Measurements from ENCODE around the gene ABI2. TPM values are rescaled to one million over a fixed set of nuclear protein-coding genes. Genes with fewer than 3 reads are reported as not detected.

Gene ABI2
- total and polyA plus RNA-seq, 2 donors from 2014 or later: 26.7 to 66.6 TPM

GRCh38 chr2:203280428-203281064 lies 47.6 kb upstream of the ABI2 start:
- Histone ChIP-seq H3K36me3 (ENCODE audit: control insufficient read depth in 2 of 3, insufficient read depth in 3 of 3, low read length in 3 of 3) (peaks cover 4 to 22% (median 11%) of the 10 kb centered on the region in 3 donors), H3K27ac (ENCODE audit: low read depth in 2 of 2, low read length in 2 of 2) (no peak overlapping the region), H3K27me3 (ENCODE audit: control insufficient read depth, insufficient read depth, low read length) (no peaks in the 10 kb centered on the region), H3K4me1 (ENCODE audit: control insufficient read depth in 2 of 3, insufficient read depth in 2 of 3, low read depth in 1 of 3, low read length in 3 of 3) (no peaks in the 10 kb centered on the region), H3K4me3 (ENCODE audit: low read length in 3 of 3) (no peak overlapping the region), H3K9me3 (ENCODE audit: control insufficient read depth in 2 of 3, insufficient read depth in 1 of 3, low read length in 3 of 3) (no peaks in the 10 kb centered on the region), H3K9ac (ENCODE audit: low read length in 3 of 3) (no peak overlapping the region)
- intact Hi-C loops (cut with DNase I): no loop called here
- TF ChIP-seq CTCF (IDR thresholded peaks at IDR 0.05; ENCODE audit: borderline replicate concordance, extremely low read depth, insufficient read depth): no peak
- DNase-seq: peak in 2 of 5 donors; percentile 69 to 90
- peak; percentile 61 for FAIRE-seq

GRCh38 chr2:203282101-203282500 lies 46.1 kb upstream of the ABI2 start:
- intact Hi-C loops (cut with DNase I): no loop called here

GRCh38 chr2:203286532-203286931 lies 41.7 kb upstream of the ABI2 start:
- H3K4me1 ChIP-seq (ENCODE audit: control insufficient read depth in 2 of 3, insufficient read depth in 2 of 3, low read depth in 1 of 3, low read length in 3 of 3): no peaks in the 10 kb centered on the region
- no peaks in the 10 kb centered on the region for H3K27me3 ChIP-seq (ENCODE audit: control insufficient read depth, insufficient read depth, low read length)
- FAIRE-seq (no peak), DNase-seq (no peak)
- H3K9ac ChIP-seq (ENCODE audit: low read length in 3 of 3): no peak overlapping the region
- peaks cover 0 to 3% (median 0%) of the 10 kb centered on the region in 3 donors for H3K36me3 ChIP-seq (ENCODE audit: control insufficient read depth in 2 of 3, insufficient read depth in 3 of 3, low read length in 3 of 3)
- no peak overlapping the region for H3K27ac ChIP-seq (ENCODE audit: low read depth in 2 of 2, low read length in 2 of 2)
- H3K4me3 ChIP-seq (ENCODE audit: low read length in 3 of 3): no peak overlapping the region
- intact Hi-C loops (cut with DNase I): no loop called here
- TF ChIP-seq CTCF (IDR thresholded peaks at IDR 0.05; ENCODE audit: borderline replicate concordance, extremely low read depth, insufficient read depth): no peak
- H3K9me3 ChIP-seq (ENCODE audit: control insufficient read depth in 2 of 3, insufficient read depth in 1 of 3, low read length in 3 of 3): no peaks in the 10 kb centered on the region

More at GRCh38 chr2:203282101-203282500, 46.1 kb upstream of the ABI2 start:
- TF ChIP-seq CTCF (IDR thresholded peaks at IDR 0.05; ENCODE audit: borderline replicate concordance, extremely low read depth, insufficient read depth): no peak
- no peak overlapping the region for H3K4me3 ChIP-seq (ENCODE audit: low read length in 3 of 3)
- DNase-seq (no peak), FAIRE-seq (no peak)
- peaks cover 4 to 22% (median 11%) of the 10 kb centered on the region in 3 donors for H3K36me3 ChIP-seq (ENCODE audit: control insufficient read depth in 2 of 3, insufficient read depth in 3 of 3, low read length in 3 of 3)
- H3K9me3 ChIP-seq (ENCODE audit: control insufficient read depth in 2 of 3, insufficient read depth in 1 of 3, low read length in 3 of 3): no peaks in the 10 kb centered on the region
- no peaks in the 10 kb centered on the region for H3K4me1 ChIP-seq (ENCODE audit: control insufficient read depth in 2 of 3, insufficient read depth in 2 of 3, low read depth in 1 of 3, low read length in 3 of 3)
- H3K27me3 ChIP-seq (ENCODE audit: control insufficient read depth, insufficient read depth, low read length): no peaks in the 10 kb centered on the region
- no peak overlapping the region for H3K9ac ChIP-seq (ENCODE audit: low read length in 3 of 3)
- no peak overlapping the region for H3K27ac ChIP-seq (ENCODE audit: low read depth in 2 of 2, low read length in 2 of 2)

Measured in kidney (tissue), 14 donors.